ENCODE results near the gene CCDC137.

Gene CCDC137

GRCh38 chr17:81717766-81718089 is 51.2 kb downstream of the CCDC137 start:
- no peak for DNase-seq

- DNase-seq = no peak
Observed at GRCh38 chr17:81719410-81720266, 53.1 kb downstream of the CCDC137 start.

- no peak for DNase-seq
Observed at GRCh38 chr17:81720267-81721071, 53.9 kb downstream of the CCDC137 start.

GRCh38 chr17:81722184-81723120 is 55.9 kb downstream of the CCDC137 start:
- DNase-seq = no peak
